ENCODE measurements around the gene NAA10.

- TF ChIP-seq, protein P1, sequence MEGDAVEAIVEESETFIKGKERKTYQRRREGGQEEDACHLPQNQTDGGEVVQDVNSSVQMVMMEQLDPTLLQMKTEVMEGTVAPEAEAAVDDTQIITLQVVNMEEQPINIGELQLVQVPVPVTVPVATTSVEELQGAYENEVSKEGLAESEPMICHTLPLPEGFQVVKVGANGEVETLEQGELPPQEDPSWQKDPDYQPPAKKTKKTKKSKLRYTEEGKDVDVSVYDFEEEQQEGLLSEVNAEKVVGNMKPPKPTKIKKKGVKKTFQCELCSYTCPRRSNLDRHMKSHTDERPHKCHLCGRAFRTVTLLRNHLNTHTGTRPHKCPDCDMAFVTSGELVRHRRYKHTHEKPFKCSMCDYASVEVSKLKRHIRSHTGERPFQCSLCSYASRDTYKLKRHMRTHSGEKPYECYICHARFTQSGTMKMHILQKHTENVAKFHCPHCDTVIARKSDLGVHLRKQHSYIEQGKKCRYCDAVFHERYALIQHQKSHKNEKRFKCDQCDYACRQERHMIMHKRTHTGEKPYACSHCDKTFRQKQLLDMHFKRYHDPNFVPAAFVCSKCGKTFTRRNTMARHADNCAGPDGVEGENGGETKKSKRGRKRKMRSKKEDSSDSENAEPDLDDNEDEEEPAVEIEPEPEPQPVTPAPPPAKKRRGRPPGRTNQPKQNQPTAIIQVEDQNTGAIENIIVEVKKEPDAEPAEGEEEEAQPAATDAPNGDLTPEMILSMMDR (IDR thresholded peaks at IDR 0.05), result no peak
- TF ChIP-seq POLR2A (IDR thresholded peaks at IDR 0.05; ENCODE audit: low read depth), result no peak
Measured at GRCh38 chrX:153934148-153934761, 582 bp downstream of the NAA10 start.

All from esophagus muscularis mucosa (tissue), 3 donors.